Measurements from ENCODE around the gene SLC18A2.

GRCh38 chr10:117313641-117314040, 72.7 kb downstream of the SLC18A2 start:
- TF ChIP-seq POLR2A (IDR thresholded peaks at IDR 0.05) (no peak), CTCF (IDR thresholded peaks at IDR 0.05) (no peak)

Data from ovary (tissue), 3 donors.